ENCODE measurements around the gene ZNF212.
A peak's percentile ranks its signal among the peaks of the same experiment; 100 is the strongest.

ZNF212 gene

GRCh38 chr7:149284850-149285585 lies 45.6 kb downstream of the ZNF212 start:
- peak overlapping the region; percentile 56 for H3K4me3 ChIP-seq (ENCODE audit: low read depth, low read length)
- no peak for TF ChIP-seq CTCF (IDR thresholded peaks at IDR 0.05; ENCODE audit: insufficient read depth, low read depth, low read length, missing control alignments)
- DNase-seq (ENCODE audit: low read depth): peak; percentile 92

DNA sequence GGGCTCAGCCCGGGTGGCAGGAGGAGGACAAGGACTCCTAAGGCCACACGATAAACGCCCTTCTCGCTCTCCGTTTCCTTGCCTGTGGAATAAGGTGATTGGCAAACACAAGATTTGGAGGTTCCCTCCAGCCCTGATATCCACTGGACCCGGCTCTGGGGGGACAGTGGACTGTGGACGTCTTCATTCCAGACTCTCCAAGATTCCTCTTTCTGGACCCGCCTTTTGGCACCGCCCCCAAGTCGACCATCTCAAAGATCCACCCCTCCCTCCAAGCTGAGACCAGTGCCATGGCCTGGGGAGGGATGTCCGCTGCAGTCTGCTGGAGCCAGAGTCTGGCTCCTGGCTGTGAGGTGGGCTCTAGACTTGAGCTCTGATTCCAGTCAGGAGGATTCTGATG lies 46.2 kb downstream of the ZNF212 start:
- peak overlapping the region; percentile 56 for H3K4me3 ChIP-seq (ENCODE audit: low read depth, low read length)
- DNase-seq (ENCODE audit: low read depth): no peak
- TF ChIP-seq CTCF (IDR thresholded peaks at IDR 0.05; ENCODE audit: insufficient read depth, low read depth, low read length, missing control alignments): no peak

DNA sequence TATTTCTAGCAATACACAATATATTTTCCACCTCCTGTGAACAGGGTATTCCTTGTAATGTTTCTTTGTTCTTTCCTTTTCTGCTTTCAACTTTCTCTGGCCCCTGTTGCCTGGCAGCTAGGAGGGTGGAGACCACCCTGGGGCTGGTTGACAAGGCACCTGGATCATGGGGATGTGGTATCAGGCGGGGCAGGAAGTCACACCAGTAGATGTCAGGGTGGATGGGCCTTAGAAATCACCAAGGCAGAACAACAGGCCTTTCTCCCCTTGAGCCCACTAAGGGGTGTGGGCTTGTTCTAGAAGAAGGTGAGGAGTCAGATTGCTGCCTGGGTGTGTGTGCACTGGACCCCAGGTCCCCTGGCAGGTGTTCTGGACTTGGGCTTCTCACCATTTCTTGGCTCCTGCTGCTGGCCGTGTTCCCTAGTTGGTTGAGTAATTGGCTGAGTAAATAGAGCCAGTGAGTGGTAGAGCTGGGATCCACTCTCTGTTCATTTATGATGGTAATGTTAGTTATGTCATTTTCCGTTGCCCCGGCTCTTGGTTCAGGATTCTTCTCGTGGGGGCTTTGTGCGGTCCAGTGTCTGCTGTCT lies 47.5 kb downstream of the ZNF212 start:
- no peak overlapping the region for H3K4me3 ChIP-seq (ENCODE audit: low read depth, low read length)
- no peak for TF ChIP-seq CTCF (IDR thresholded peaks at IDR 0.05; ENCODE audit: insufficient read depth, low read depth, low read length, missing control alignments)
- DNase-seq (ENCODE audit: low read depth): no peak

GRCh38 chr7:149287622-149288021 lies 48.2 kb downstream of the ZNF212 start:
- no peak for TF ChIP-seq CTCF (IDR thresholded peaks at IDR 0.05; ENCODE audit: insufficient read depth, low read depth, low read length, missing control alignments)
- no peak overlapping the region for H3K4me3 ChIP-seq (ENCODE audit: low read depth, low read length)
- DNase-seq (ENCODE audit: low read depth): no peak

DNA sequence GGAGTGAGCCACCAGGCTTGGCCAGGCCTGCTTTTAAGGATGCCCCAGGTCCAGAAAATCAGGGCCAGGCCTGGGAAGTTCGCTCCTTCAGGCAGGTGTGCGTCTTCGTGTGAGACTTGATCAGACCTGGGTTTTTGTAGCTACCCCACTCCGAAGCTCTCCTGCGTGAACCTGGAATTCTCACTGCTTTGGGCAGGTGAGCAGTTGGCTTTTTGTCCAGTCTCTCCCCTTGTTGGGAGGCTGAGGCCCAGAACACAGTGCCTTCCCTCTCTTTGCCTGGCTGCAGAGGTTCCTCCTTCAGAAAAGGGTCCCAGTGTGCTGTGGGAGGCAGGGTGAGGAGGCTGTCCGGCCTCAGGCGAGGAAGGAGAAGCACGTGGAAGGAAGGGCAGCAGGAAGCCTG lies 49.8 kb downstream of the ZNF212 start:
- no peak overlapping the region for H3K4me3 ChIP-seq (ENCODE audit: low read depth, low read length)
- TF ChIP-seq CTCF (IDR thresholded peaks at IDR 0.05; ENCODE audit: insufficient read depth, low read depth, low read length, missing control alignments): no peak
- no peak for DNase-seq (ENCODE audit: low read depth)

GRCh38 chr7:149289856-149290255 lies 50.4 kb downstream of the ZNF212 start:
- TF ChIP-seq CTCF (IDR thresholded peaks at IDR 0.05; ENCODE audit: insufficient read depth, low read depth, low read length, missing control alignments): no peak

More at GRCh38 chr7:149289856-149290255, 50.4 kb downstream of the ZNF212 start:
- H3K4me3 ChIP-seq (ENCODE audit: low read depth, low read length): no peak overlapping the region
- DNase-seq (ENCODE audit: low read depth): no peak

Measured in GM12865 (cell line).